ENCODE results near the gene CLMN.

GRCh38 chr14:95272057-95272456 is 47.7 kb downstream of the CLMN start:
- TF ChIP-seq CTCF (IDR thresholded peaks at IDR 0.05), result no peak
- no peak for TF ChIP-seq EZH2 (IDR thresholded peaks at IDR 0.05)

All from neural progenitor cell (in vitro differentiated cells).